ENCODE results near the gene GPT2.

GPT2 gene

DNA sequence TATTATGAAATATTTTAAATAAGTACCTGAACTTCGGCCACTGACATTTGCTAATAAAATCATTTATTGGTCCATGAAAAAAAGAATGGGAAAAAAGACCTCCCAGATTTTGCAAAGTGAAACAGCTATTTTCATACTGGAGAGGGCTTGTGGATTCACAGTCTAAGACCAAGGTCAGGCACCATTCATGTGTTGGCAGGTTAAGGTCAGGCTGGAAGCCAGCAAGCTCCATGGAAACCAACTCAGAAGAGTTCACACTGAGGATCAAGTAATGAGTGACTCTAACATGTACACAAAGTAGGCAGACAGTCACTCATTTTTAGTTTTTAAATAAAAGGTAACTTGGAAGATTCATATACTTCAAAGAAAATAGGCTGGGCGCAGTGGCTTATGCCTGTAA, 85.9 kb downstream of the GPT2 start:
- H3K27me3 ChIP-seq (ENCODE audit: control insufficient read depth, insufficient read depth, low read length) = no peaks in the 10 kb centered on the region
- H3K9ac ChIP-seq (ENCODE audit: low read depth, low read length) = no peak overlapping the region
- peaks cover 19% of the 10 kb centered on the region for H3K36me3 ChIP-seq (ENCODE audit: control insufficient read depth, insufficient read depth, low read length)
- peaks cover 7% of the 10 kb centered on the region for H3K4me1 ChIP-seq (ENCODE audit: control insufficient read depth, insufficient read depth, low read length)
- H3K4me3 ChIP-seq (ENCODE audit: low read depth, low read length) = no peak overlapping the region
- H3K9me3 ChIP-seq (ENCODE audit: control insufficient read depth, insufficient read depth, low read length) = no peaks in the 10 kb centered on the region

DNA sequence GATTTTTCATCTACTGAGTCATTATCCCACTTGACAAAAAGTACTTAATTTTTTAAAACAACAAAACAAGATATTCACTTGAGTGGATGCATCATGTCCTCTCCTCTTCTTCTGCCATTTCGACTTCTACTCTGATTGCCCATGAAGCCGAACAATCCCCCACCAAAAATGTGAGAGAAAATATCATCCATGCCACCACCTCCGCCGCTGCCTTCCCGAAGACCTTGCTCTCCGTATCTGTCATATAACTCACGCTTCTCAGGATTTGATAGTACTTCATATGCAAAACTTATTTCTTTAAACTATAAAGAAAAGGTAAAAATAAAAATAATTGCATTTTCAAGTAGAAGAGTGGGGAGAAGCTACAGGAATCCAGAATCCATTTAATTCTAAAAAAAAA, 87.1 kb downstream of the GPT2 start:
- Histone ChIP-seq H3K9me3 (ENCODE audit: control insufficient read depth, insufficient read depth, low read length) (no peaks in the 10 kb centered on the region), H3K27me3 (ENCODE audit: control insufficient read depth, insufficient read depth, low read length) (no peaks in the 10 kb centered on the region), H3K9ac (ENCODE audit: low read depth, low read length) (no peak overlapping the region), H3K4me3 (ENCODE audit: low read depth, low read length) (no peak overlapping the region), H3K4me1 (ENCODE audit: control insufficient read depth, insufficient read depth, low read length) (peaks cover 7% of the 10 kb centered on the region), H3K36me3 (ENCODE audit: control insufficient read depth, insufficient read depth, low read length) (peaks cover 19% of the 10 kb centered on the region)

DNA sequence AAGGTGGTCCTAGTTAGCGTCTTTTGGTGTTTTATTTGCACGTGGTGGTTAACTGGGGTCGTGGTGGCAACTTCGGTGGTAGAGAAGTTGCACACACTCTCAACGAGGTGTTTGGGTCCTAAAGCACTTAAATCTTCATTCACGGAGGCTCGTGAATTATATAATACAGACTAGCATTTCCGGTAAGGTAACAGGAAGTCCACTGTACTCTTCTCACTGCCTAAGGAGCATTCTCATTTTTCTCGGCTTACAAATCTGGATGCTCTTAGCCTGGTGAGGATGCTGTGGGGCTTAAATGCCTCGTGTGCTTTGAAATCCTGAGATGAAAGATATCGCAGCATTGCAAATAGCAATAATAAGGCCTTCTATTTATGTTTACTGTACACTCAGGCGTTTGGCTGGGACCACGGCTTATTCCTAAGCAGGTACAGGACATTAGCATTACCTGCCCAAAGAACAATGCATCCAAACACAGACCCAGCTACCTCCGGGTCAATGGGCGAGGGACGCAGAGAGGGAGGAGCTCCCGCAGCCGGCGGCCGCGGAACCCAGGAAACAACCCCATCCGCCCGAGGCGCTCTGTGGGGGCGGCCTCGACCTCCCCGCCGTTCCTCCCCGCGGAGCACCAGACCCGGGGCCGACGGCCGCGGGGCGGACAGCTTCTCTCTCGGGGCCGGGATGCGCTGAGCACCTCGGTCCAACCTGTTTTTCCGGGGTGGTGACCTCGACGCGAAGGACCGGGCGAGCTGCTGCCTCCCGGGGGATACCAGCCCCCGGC, 88.5 kb downstream of the GPT2 start:
- H3K4me3 ChIP-seq (ENCODE audit: low read depth, low read length) = peak overlapping the region; percentile 65
- H3K9ac ChIP-seq (ENCODE audit: low read depth, low read length) = peak overlapping the region; percentile 38
- peaks cover 9% of the 10 kb centered on the region for H3K36me3 ChIP-seq (ENCODE audit: control insufficient read depth, insufficient read depth, low read length)
- H3K27me3 ChIP-seq (ENCODE audit: control insufficient read depth, insufficient read depth, low read length) = no peaks in the 10 kb centered on the region
- H3K4me1 ChIP-seq (ENCODE audit: control insufficient read depth, insufficient read depth, low read length) = peaks cover 7% of the 10 kb centered on the region
- H3K9me3 ChIP-seq (ENCODE audit: control insufficient read depth, insufficient read depth, low read length) = no peaks in the 10 kb centered on the region

DNA sequence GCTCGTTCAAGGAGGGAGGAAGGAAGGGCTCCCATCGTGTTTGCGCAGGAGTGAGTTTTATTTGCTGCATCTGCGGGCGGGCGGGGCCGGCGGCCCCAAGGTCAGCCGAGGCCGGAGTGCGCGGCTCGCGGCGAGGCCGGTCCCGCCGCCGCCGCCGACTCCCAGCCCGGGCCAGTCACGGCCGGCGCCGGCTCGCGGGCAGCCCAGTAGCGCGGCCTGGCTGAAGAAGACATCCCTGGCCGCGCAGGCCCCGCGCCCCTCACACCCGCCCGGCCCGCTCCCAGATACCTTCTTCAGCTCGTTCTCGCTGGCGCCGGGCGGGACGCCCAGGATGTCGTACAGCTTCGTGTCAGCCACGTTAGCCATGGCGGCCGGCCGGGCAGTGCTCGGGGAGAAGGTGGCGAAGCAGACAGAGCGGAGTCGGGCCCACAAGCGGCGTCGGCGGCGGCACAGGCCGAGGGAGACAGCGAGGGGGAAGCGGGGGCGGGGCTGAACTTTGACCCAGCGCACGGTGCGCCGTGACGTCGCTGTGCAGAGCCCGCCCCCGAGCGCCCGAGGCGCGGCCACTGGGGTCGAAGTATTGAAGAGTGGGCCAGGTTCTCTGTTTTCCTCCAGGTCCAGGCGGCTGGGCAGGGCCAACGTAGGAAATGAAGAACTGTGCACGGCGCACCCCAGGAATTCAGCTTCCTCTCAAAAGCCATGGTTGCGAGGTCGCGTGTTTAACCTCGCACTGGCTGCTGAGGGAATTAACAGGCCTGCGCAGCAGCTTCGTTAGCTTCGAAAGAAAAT, 89.2 kb downstream of the GPT2 start, which contains the start of gene DNAJA2:
Gene DNAJA2, minus strand, starts transcription at position 468 of the 789 bp plus-strand sequence. Its CDS starts 102 bp downstream, at position 366.
- Histone ChIP-seq H3K36me3 (ENCODE audit: control insufficient read depth, insufficient read depth, low read length) (peaks cover 5% of the 10 kb centered on the region), H3K4me1 (ENCODE audit: control insufficient read depth, insufficient read depth, low read length) (peaks cover 7% of the 10 kb centered on the region), H3K9ac (ENCODE audit: low read depth, low read length) (peak within 1 kb of the TSS; percentile 92), H3K27me3 (ENCODE audit: control insufficient read depth, insufficient read depth, low read length) (no peaks in the 10 kb centered on the region), H3K4me3 (ENCODE audit: low read depth, low read length) (peak within 1 kb of the TSS; percentile 65), H3K9me3 (ENCODE audit: control insufficient read depth, insufficient read depth, low read length) (no peaks in the 10 kb centered on the region)

DNA sequence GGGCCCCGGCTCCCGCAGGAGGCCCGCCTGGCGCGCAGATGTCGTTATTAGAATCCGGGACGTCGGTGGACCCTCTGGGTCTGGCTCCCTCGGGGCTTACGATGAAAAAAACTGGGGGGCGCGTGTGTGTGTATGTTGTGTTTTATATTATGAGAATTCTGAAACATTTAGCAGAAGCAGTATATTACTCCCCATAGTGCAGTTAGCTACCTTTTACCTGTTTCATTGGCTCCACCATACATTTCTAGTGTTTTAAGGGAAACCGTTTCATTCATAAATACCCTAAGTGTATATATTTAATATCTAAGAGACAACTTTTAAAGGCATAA, 89.8 kb downstream of the GPT2 start:
- Histone ChIP-seq H3K4me3 (ENCODE audit: low read depth, low read length) (peak overlapping the region; percentile 65), H3K9me3 (ENCODE audit: control insufficient read depth, insufficient read depth, low read length) (no peaks in the 10 kb centered on the region), H3K4me1 (ENCODE audit: control insufficient read depth, insufficient read depth, low read length) (peaks cover 7% of the 10 kb centered on the region), H3K36me3 (ENCODE audit: control insufficient read depth, insufficient read depth, low read length) (peaks cover 5% of the 10 kb centered on the region), H3K27me3 (ENCODE audit: control insufficient read depth, insufficient read depth, low read length) (no peaks in the 10 kb centered on the region), H3K9ac (ENCODE audit: low read depth, low read length) (peak overlapping the region; percentile 92)

DNA sequence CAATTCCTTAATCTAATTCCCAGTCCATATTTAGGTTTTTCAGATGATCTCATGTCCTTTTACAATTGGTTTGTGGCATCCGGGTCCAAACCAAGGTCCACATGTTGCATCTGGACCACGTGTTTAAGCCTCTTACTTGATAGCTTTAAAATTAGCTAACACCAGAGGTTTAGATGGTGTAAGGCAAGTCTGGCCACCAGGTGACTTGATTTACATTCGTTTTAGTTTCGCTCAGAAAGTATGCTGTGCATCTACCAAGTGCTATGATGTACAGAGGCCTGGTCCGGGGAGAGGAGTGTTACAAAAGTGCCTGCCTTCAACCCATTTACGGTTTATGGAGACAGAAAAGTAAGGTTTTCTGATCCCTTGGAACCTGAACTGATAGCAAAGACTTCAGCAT, 90.2 kb downstream of the GPT2 start:
- Histone ChIP-seq H3K4me3 (ENCODE audit: low read depth, low read length) (peak overlapping the region; percentile 65), H3K9me3 (ENCODE audit: control insufficient read depth, insufficient read depth, low read length) (no peaks in the 10 kb centered on the region), H3K9ac (ENCODE audit: low read depth, low read length) (no peak overlapping the region), H3K4me1 (ENCODE audit: control insufficient read depth, insufficient read depth, low read length) (peaks cover 7% of the 10 kb centered on the region), H3K27me3 (ENCODE audit: control insufficient read depth, insufficient read depth, low read length) (no peaks in the 10 kb centered on the region), H3K36me3 (ENCODE audit: control insufficient read depth, insufficient read depth, low read length) (peaks cover 2% of the 10 kb centered on the region)

DNA sequence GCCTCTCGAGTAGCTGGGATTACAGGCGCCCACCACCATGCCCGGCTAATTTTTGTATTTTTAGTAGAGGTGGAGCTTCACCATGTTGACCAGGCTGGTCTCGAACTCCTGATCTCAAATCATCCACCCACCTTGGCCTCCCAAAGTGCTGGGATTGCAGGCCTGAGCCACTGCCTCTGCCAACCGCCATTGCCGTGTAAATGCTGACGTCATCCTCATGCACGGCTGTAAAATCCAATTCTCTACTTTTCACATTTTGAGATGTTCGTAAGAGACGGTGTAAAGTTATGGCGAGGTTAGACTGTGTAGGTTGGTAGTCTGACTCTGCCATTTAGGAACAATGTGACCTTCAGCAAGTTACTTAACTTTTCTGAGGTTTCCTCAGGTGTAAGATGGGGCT, 91.0 kb downstream of the GPT2 start:
- Histone ChIP-seq H3K9me3 (ENCODE audit: control insufficient read depth, insufficient read depth, low read length) (no peaks in the 10 kb centered on the region), H3K27me3 (ENCODE audit: control insufficient read depth, insufficient read depth, low read length) (no peaks in the 10 kb centered on the region), H3K4me3 (ENCODE audit: low read depth, low read length) (no peak overlapping the region), H3K4me1 (ENCODE audit: control insufficient read depth, insufficient read depth, low read length) (peaks cover 7% of the 10 kb centered on the region), H3K9ac (ENCODE audit: low read depth, low read length) (no peak overlapping the region), H3K36me3 (ENCODE audit: control insufficient read depth, insufficient read depth, low read length) (no peaks in the 10 kb centered on the region)

DNA sequence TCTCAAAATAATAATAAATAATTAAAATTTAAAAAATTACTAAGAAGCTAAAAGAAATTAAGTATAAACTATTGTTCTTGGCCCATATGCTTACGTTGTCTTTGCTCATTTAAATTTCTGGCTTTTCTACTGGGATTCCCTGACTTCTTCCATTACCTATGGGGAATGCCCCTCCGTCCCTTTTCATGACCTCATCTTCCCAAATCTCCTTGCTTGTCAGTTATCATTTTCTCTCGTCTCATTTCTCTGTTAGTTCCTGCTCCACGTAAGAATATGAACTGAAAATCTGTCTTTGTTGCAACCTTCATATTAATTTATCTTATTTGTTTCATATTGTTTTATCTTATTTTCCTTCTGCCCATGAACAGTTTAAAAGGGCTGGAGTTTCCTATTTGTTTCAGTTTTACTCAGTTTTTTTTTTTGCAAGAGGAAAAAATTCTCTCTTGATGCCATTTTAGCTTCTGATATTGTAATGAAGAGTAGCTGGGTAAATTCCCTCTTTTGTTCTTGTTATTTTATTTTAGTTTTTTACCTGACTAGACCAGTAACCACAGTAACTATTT, 91.8 kb downstream of the GPT2 start:
- H3K36me3 ChIP-seq (ENCODE audit: control insufficient read depth, insufficient read depth, low read length) = no peaks in the 10 kb centered on the region
- H3K4me3 ChIP-seq (ENCODE audit: low read depth, low read length) = no peak overlapping the region
- no peak overlapping the region for H3K9ac ChIP-seq (ENCODE audit: low read depth, low read length)

DNA sequence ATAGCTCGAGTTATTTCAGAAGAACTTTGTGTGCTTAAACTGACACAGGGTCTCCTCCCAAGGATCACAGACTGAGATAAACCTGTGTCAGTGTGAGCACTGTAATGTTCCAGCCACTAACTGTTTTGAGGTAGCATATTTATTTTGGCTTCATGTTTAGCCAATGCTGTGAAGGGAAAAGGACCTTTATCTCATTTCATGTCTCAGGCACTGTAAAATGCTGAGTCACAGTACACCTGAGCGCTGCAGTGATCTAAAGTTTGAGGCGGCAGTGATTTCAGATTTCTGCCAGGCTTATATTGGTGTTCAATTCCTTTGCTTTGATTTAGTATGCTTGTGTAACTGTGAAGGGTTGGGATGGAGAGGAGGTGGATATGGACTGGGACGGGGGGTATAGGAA, 92.4 kb downstream of the GPT2 start:
- no peaks in the 10 kb centered on the region for H3K36me3 ChIP-seq (ENCODE audit: control insufficient read depth, insufficient read depth, low read length)

More for the DNA sequence above, 91.8 kb downstream of the GPT2 start:
- H3K27me3 ChIP-seq (ENCODE audit: control insufficient read depth, insufficient read depth, low read length) = no peaks in the 10 kb centered on the region
- peaks cover 7% of the 10 kb centered on the region for H3K4me1 ChIP-seq (ENCODE audit: control insufficient read depth, insufficient read depth, low read length)
- no peaks in the 10 kb centered on the region for H3K9me3 ChIP-seq (ENCODE audit: control insufficient read depth, insufficient read depth, low read length)

More for the DNA sequence above, 92.4 kb downstream of the GPT2 start:
- no peaks in the 10 kb centered on the region for H3K9me3 ChIP-seq (ENCODE audit: control insufficient read depth, insufficient read depth, low read length)
- H3K4me1 ChIP-seq (ENCODE audit: control insufficient read depth, insufficient read depth, low read length) = peaks cover 7% of the 10 kb centered on the region
- H3K9ac ChIP-seq (ENCODE audit: low read depth, low read length) = no peak overlapping the region
- no peak overlapping the region for H3K4me3 ChIP-seq (ENCODE audit: low read depth, low read length)
- no peaks in the 10 kb centered on the region for H3K27me3 ChIP-seq (ENCODE audit: control insufficient read depth, insufficient read depth, low read length)
